HepG2 (cell line): ENCODE measurements around the gene RASGRP4. TPM values are rescaled to one million over a fixed set of nuclear protein-coding genes. Genes with fewer than 3 reads are reported as not detected.

Experiments used
- CCDC6 ChIP-seq: sonication (generic); formaldehyde crosslinking; IDR thresholded peaks from 2 replicates; pipeline ENCODE4 v1.8.1; 2022; ENCODE audit warnings: mild to moderate bottlenecking, missing genetic modification reagents, moderate library complexity
- HIVEP1 ChIP-seq: sonication (generic); formaldehyde crosslinking; IDR thresholded peaks from 2 replicates; pipeline ENCODE4 v1.4.0; 2020; ENCODE audit warnings: mild to moderate bottlenecking, missing genetic modification reagents
- KAT8 ChIP-seq: IDR thresholded peaks from 2 replicates; pipeline ENCODE4 v1.6.1; 2016; ENCODE audit warnings: missing genetic modification reagents, missing compliant biosample characterization
- MIER3 ChIP-seq: IDR thresholded peaks from 2 replicates; pipeline ENCODE4 v1.6.1; 2016; ENCODE audit warnings: missing compliant biosample characterization, borderline replicate concordance
- NAIF1 ChIP-seq: sonication (generic); formaldehyde crosslinking; IDR thresholded peaks from 2 replicates; pipeline ENCODE4 v1.5.0; 2020; ENCODE audit warnings: mild to moderate bottlenecking, missing genetic modification reagents, borderline replicate concordance
- NCOR1 ChIP-seq: fragments of 200-600 bp; sonication (generic); IDR thresholded peaks from 2 replicates; pipeline ENCODE4 v1.7.0; 2017; ENCODE audit warnings: antibody characterized with exemption, low read length, borderline replicate concordance
- PAWR ChIP-seq: sonication (generic); formaldehyde crosslinking; IDR thresholded peaks from 2 replicates; pipeline ENCODE4 v1.4.0; 2020; ENCODE audit warnings: missing genetic modification reagents, mild to moderate bottlenecking, borderline replicate concordance
- RBM39 ChIP-seq: fragments of 200-400 bp; formaldehyde crosslinking; IDR thresholded peaks from one replicate; pipeline ENCODE4 v1.6.1; 2018; ENCODE audit warnings: antibody characterized with exemption, mild to moderate bottlenecking, low read depth, low read length; ENCODE audit not compliant: poor library complexity, severe bottlenecking
- RERE ChIP-seq: IDR thresholded peaks from 2 replicates; pipeline ENCODE4 v1.6.1; 2016; ENCODE audit warnings: low read depth, missing genetic modification reagents, missing compliant biosample characterization
- SCMH1 ChIP-seq: sonication (generic); formaldehyde crosslinking; IDR thresholded peaks from 2 replicates; pipeline ENCODE4 v1.9.0; 2021; ENCODE audit warnings: missing genetic modification reagents, mild to moderate bottlenecking, borderline replicate concordance
- SKI ChIP-seq: fragments of 450-650 bp; IDR thresholded peaks from one replicate; pipeline ENCODE4 v1.6.1; 2018; ENCODE audit warnings: mild to moderate bottlenecking; ENCODE audit not compliant: partially characterized antibody
- TFDP2 ChIP-seq: sonication (generic); formaldehyde crosslinking; IDR thresholded peaks from 2 replicates; pipeline ENCODE4 v1.4.0; 2020; ENCODE audit warnings: missing genetic modification reagents
- ZFX ChIP-seq: sonication (generic); formaldehyde crosslinking; IDR thresholded peaks from 2 replicates; pipeline ENCODE4 v1.4.0; 2020; ENCODE audit warnings: mild to moderate bottlenecking, low read depth, missing genetic modification reagents, moderate library complexity
- ZNF12 ChIP-seq: sonication (generic); formaldehyde crosslinking; IDR thresholded peaks from 2 replicates; pipeline ENCODE4 v1.5.0; 2020; ENCODE audit warnings: missing genetic modification reagents
- ZNF224 ChIP-seq: sonication (generic); formaldehyde crosslinking; IDR thresholded peaks from 2 replicates; pipeline ENCODE4 v1.5.0; 2020; ENCODE audit warnings: mild to moderate bottlenecking, missing genetic modification reagents
- ZNF264 ChIP-seq: sonication (generic); formaldehyde crosslinking; IDR thresholded peaks from 2 replicates; pipeline ENCODE4 v1.4.0; 2020; ENCODE audit warnings: missing genetic modification reagents
- ZNF33B ChIP-seq: sonication (generic); formaldehyde crosslinking; IDR thresholded peaks from 2 replicates; pipeline ENCODE4 v1.5.1; 2020; ENCODE audit warnings: mild to moderate bottlenecking, missing genetic modification reagents
- ZNF414 ChIP-seq: sonication (generic); formaldehyde crosslinking; IDR thresholded peaks from 2 replicates; pipeline ENCODE4 v1.5.0; 2020; ENCODE audit warnings: missing genetic modification reagents
- ZNF580 ChIP-seq: IDR thresholded peaks from 2 replicates; pipeline ENCODE4 v1.6.1; 2016; ENCODE audit warnings: low read depth, borderline replicate concordance
- polyA plus RNA-seq, 8 experiments: library from polyadenylated mRNA; depleted of rRNA in 3 of 8; stranded (reverse) in 7 of 8; unstranded in 1 of 8; fragments of >200 nt; fragmentation: Illumina TruSeq in 4 of 8; extraction: Trizol in 4 of 8; gene quantifications; 2 replicates each; pipeline versions ENCODE4 v1.2.1 to v1.2.3, GENCODE V29; 2011 to 2016; ENCODE audit warnings: low read depth in 4 of 8, missing spikeins in 1 of 8, mixed read lengths in 1 of 8; ENCODE audit not compliant: insufficient read depth in 1 of 8
- total RNA-seq, 5 experiments: library from RNA; depleted of rRNA; stranded (reverse); fragments of >200 nt; fragmentation: Illumina TruSeq; extraction: Trizol; gene quantifications; 2 replicates each; pipeline ENCODE4 v1.2.3, GENCODE V29; 2016; ENCODE audit warnings: low read depth in 1 of 5
- TF ChIP-seq, protein P1 (sequence below): sonication (generic); formaldehyde crosslinking; IDR thresholded peaks from 2 replicates; pipeline ENCODE4 v1.8.0; 2022; ENCODE audit warnings: mild to moderate bottlenecking, missing genetic modification reagents, moderate library complexity

Gene RASGRP4
- total and polyA plus RNA-seq, 2 of the 13 experiments (the other 11 are each of a cell fraction or from before 2014, with no cell fraction given): not detected

DNA sequence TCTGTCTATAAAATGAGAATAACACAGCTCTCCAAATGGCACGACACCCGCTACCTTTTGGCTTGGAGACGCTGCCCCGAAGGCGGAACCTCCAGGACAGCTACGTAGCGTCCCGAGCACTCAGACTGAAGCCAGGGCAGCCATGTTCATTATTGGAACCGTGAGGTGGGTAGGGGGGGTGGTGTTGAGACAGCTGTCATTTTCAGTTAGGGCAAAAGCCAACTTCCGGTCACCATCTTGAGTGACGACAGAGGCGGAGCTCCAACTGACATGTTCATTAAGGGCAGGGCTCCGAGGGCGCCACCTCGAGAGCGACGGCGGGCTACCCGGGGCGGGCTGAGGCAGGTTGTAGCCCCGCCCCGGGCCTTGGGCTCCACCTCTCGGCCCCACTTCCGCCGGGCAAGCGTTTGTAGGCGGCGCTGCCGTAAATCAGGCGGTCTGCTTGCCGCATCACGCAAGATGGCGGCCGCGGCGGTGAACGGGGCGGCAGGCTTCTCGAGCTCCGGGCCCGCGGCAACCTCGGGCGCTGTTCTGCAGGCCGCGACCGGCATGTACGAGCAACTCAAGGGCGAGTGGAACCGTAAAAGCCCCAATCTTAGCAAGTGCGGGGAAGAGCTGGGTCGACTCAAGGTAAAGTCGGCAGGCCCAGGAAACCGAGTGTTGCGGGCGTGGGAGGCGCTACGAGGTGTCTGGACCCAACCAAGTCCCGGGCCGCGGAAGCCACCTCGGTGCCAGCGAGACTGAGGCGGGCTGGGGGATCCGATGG, 51.5 kb downstream of the RASGRP4 start, which contains the start of gene PSMD8 (continued):
- TF ChIP-seq SKI (no peak), HIVEP1 (CRISPR knock-in tag) (peak; percentile 70; the same call in 1 of the 2 replicates), ZNF580 (CRISPR knock-in tag) (peak; percentile 59; the same call in 1 of the 2 replicates), KAT8 (peak; percentile 92), ZNF12 (CRISPR knock-in tag) (0 out of 2 replicates have a peak, but pooled peaks have one; percentile 22), CCDC6 (CRISPR knock-in tag) (peak; percentile 76; the same call in 1 of the 2 replicates), TFDP2 (CRISPR knock-in tag) (peak; percentile 68; the same call in 1 of the 2 replicates), RBM39 (no peak), SCMH1 (CRISPR knock-in tag) (no peak), ZNF264 (CRISPR knock-in tag) (no peak), MIER3 (CRISPR knock-in tag) (no peak; the same call in 1 of the 2 replicates), ZNF33B (CRISPR knock-in tag) (no peak), NCOR1 (no peak), ZNF224 (CRISPR knock-in tag) (peak; percentile 95), NAIF1 (peak; percentile 99), ZNF414 (CRISPR knock-in tag) (0 out of 2 replicates have a peak, but pooled peaks have one; percentile 49), PAWR (CRISPR knock-in tag) (peak; percentile 84; the same call in 1 of the 2 replicates), RERE (0 out of 2 replicates have a peak, but pooled peaks have one; percentile 12), ZFX (CRISPR knock-in tag) (peak; percentile 100)
- TF ChIP-seq, protein P1, sequence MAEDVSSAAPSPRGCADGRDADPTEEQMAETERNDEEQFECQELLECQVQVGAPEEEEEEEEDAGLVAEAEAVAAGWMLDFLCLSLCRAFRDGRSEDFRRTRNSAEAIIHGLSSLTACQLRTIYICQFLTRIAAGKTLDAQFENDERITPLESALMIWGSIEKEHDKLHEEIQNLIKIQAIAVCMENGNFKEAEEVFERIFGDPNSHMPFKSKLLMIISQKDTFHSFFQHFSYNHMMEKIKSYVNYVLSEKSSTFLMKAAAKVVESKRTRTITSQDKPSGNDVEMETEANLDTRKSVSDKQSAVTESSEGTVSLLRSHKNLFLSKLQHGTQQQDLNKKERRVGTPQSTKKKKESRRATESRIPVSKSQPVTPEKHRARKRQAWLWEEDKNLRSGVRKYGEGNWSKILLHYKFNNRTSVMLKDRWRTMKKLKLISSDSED (CRISPR knock-in tag): no peak
